PC-3 (cell line): Measurements from ENCODE around the gene SH3BP1.

ENCODE experiments used
- CTCF ChIP-seq: fragments of 300-600 bp; sonication (generic); conservative IDR thresholded peaks from 2 replicates; pipeline ENCODE4 v1.5.1; 2017; ENCODE audit warnings: antibody characterized with exemption, low read depth, mild to moderate bottlenecking, low read length
- EZH2 ChIP-seq: fragments of 300-600 bp; sonication (generic); IDR thresholded peaks from one replicate; pipeline ENCODE4 v1.6.1; 2017; ENCODE audit warnings: antibody characterized with exemption, mild to moderate bottlenecking, low read length; ENCODE audit not compliant: unreplicated experiment
- EZH2phosphoT487 ChIP-seq: fragments of 300-600 bp; sonication (generic); IDR thresholded peaks from 2 replicates; pipeline ENCODE4 v1.6.1; 2018; ENCODE audit warnings: mild to moderate bottlenecking, antibody characterized with exemption, low read length, borderline replicate concordance

DNA sequence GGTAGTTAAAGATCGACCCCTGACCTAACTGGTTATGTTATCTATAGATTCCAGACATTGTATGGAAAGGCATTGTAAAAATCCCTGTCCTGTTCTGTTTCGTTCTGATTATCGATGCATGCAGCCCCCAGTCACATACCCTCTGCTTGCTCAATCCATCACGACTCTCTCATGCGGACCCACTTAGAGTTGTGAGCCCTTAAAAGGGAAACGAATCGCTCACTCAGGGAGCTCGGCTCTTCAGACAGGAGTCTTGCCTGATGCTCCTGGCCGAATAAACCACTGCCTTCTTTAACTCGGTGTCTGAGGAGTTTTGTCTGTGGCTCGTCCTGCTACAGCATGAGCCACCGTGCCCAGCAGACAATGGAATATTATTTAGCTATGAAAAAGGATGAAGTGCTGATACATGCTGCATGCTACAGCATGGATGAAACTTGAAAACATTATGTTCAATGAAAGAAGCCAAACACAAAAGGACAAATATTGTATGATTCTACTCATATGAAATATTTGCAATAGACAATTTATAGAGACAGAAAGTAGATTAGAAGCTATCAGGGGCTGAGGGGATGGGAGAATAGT, 47.6 kb upstream of the SH3BP1 start:
- TF ChIP-seq CTCF: no peak
- no peak for TF ChIP-seq EZH2
- no peak for TF ChIP-seq EZH2phosphoT487
